WTC11 (cell line): Measurements from ENCODE around the gene PAIP2. TPM values are rescaled to one million over a fixed set of nuclear protein-coding genes. Genes with fewer than 3 reads are reported as not detected.

Experiments
- ATAC-seq: fragments of 200-7000 bp; cut with Tn5 transposase; 2 replicates; pipeline ENCODE4 v1.10.0; 2021; ENCODE audit warnings: mild to moderate bottlenecking, moderate library complexity
- CTCF ChIA-PET: fragments of 300-600 bp; sonication (Branson Sonifier 250); formaldehyde crosslinking; loops from one replicate; lab custom pipeline; 2021; ENCODE audit warnings: antibody characterized with exemption; lab: Charles Lee
- POLR2A ChIA-PET: fragments of 350-600 bp; sonication (Branson Sonifier 250); formaldehyde crosslinking; loops from one replicate; lab custom pipeline; 2021; ENCODE audit warnings: antibody characterized with exemption; lab: Charles Lee
- DNase-seq: peaks from one replicate; pipeline ENCODE4 v3.0.0; 2021; ENCODE audit warnings: low spot score
- H3K27ac Mint-ChIP-seq: 2 replicates; pipeline ENCODE4 v1.8.0; 2021; ENCODE audit warnings: mixed read lengths
- H3K27me3 Mint-ChIP-seq: 2 replicates; pipeline ENCODE4 v1.8.0; 2021; ENCODE audit warnings: low read depth, mild to moderate bottlenecking, moderate library complexity, mixed read lengths
- H3K36me3 Mint-ChIP-seq: 2 replicates; pipeline ENCODE4 v1.8.0; 2021; ENCODE audit warnings: mixed read lengths
- H3K4me1 Mint-ChIP-seq: 2 replicates; pipeline ENCODE4 v1.8.0; 2022; ENCODE audit warnings: mixed read lengths
- H3K4me3 Mint-ChIP-seq: 2 replicates; pipeline ENCODE4 v1.8.0; 2021; ENCODE audit warnings: mild to moderate bottlenecking, moderate library complexity, mixed read lengths
- H3K9me3 Mint-ChIP-seq: 2 replicates; pipeline ENCODE4 v1.8.0; 2021; ENCODE audit warnings: mixed read lengths
- CTCF ChIP-seq: fragments of 200-600 bp; IDR thresholded peaks from 2 replicates; pipeline ENCODE4 v1.8.0; 2022; ENCODE audit warnings: antibody characterized with exemption
- GTF2I ChIP-seq: fragments of 250-450 bp; sonication (Bioruptor Pico); conservative IDR thresholded peaks from 2 replicates; pipeline ENCODE4 v1.4.0; 2021; ENCODE audit warnings: mild to moderate bottlenecking
- HMGA2 ChIP-seq: fragments of 250-450 bp; sonication (Bioruptor Pico); IDR thresholded peaks from 2 replicates; pipeline ENCODE4 v1.4.0; 2021; ENCODE audit warnings: mild to moderate bottlenecking, moderate library complexity
- KAT7 ChIP-seq: sonication (generic); formaldehyde crosslinking; IDR thresholded peaks from 2 replicates; pipeline ENCODE4 v1.8.1; 2023; ENCODE audit warnings: missing genetic modification reagents, mild to moderate bottlenecking, borderline replicate concordance
- OVOL2 ChIP-seq: fragments of 250-450 bp; sonication (Bioruptor Pico); IDR thresholded peaks from 2 replicates; pipeline ENCODE4 v1.9.0; 2021; ENCODE audit warnings: mild to moderate bottlenecking, borderline replicate concordance
- ZBTB21 ChIP-seq: sonication (generic); formaldehyde crosslinking; IDR thresholded peaks from 2 replicates; pipeline ENCODE4 v1.8.1; 2023; ENCODE audit warnings: mild to moderate bottlenecking, missing genetic modification reagents, borderline replicate concordance
- ZNF317 ChIP-seq: sonication (generic); formaldehyde crosslinking; IDR thresholded peaks from 2 replicates; pipeline ENCODE4 v1.8.1; 2023; ENCODE audit warnings: low read depth, mild to moderate bottlenecking, moderate library complexity, missing genetic modification reagents, borderline replicate concordance
- total RNA-seq: library from RNA; stranded (reverse); gene quantifications from 3 replicates; pipeline ENCODE4 v1.2.3, GENCODE V29; 2021
- TF ChIP-seq, protein P1 (sequence below): sonication (generic); formaldehyde crosslinking; IDR thresholded peaks from 2 replicates; pipeline ENCODE4 v1.8.1; 2022; ENCODE audit warnings: low read depth, missing genetic modification reagents, borderline replicate concordance
- TF ChIP-seq, protein P2 (sequence below): sonication (generic); formaldehyde crosslinking; IDR thresholded peaks from 2 replicates; pipeline ENCODE4 v1.8.1; 2022; ENCODE audit warnings: low read depth, mild to moderate bottlenecking, moderate library complexity, missing genetic modification reagents, borderline replicate concordance
- TF ChIP-seq, protein P3 (sequence below): sonication (generic); formaldehyde crosslinking; IDR thresholded peaks from 2 replicates; pipeline ENCODE4 v1.8.0; 2022; ENCODE audit warnings: mild to moderate bottlenecking, missing genetic modification reagents
- TF ChIP-seq, protein P4 (sequence below): sonication (generic); formaldehyde crosslinking; IDR thresholded peaks from 2 replicates; pipeline ENCODE4 v1.8.1; 2023; ENCODE audit warnings: mild to moderate bottlenecking, missing genetic modification reagents
- TF ChIP-seq, protein P5 (sequence below): sonication (generic); formaldehyde crosslinking; IDR thresholded peaks from 2 replicates; pipeline ENCODE4 v1.8.1; 2023; ENCODE audit warnings: mild to moderate bottlenecking, missing genetic modification reagents, moderate library complexity
- TF ChIP-seq, protein P6 (sequence below): sonication (generic); formaldehyde crosslinking; conservative IDR thresholded peaks from 2 replicates; pipeline ENCODE4 v1.8.1; 2022; ENCODE audit warnings: mild to moderate bottlenecking, missing genetic modification reagents
- TF ChIP-seq, protein P7 (sequence below): sonication (generic); formaldehyde crosslinking; IDR thresholded peaks from 2 replicates; pipeline ENCODE4 v1.8.1; 2023; ENCODE audit warnings: mild to moderate bottlenecking, missing genetic modification reagents

Gene PAIP2
- total RNA-seq, 1 experiment from 2014 or later, result 126 TPM

- TF ChIP-seq HMGA2 (CRISPR knock-in tag), result no peak
- TF ChIP-seq, protein P1, sequence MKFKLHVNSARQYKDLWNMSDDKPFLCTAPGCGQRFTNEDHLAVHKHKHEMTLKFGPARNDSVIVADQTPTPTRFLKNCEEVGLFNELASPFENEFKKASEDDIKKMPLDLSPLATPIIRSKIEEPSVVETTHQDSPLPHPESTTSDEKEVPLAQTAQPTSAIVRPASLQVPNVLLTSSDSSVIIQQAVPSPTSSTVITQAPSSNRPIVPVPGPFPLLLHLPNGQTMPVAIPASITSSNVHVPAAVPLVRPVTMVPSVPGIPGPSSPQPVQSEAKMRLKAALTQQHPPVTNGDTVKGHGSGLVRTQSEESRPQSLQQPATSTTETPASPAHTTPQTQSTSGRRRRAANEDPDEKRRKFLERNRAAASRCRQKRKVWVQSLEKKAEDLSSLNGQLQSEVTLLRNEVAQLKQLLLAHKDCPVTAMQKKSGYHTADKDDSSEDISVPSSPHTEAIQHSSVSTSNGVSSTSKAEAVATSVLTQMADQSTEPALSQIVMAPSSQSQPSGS, result no peak
- TF ChIP-seq, protein P2, sequence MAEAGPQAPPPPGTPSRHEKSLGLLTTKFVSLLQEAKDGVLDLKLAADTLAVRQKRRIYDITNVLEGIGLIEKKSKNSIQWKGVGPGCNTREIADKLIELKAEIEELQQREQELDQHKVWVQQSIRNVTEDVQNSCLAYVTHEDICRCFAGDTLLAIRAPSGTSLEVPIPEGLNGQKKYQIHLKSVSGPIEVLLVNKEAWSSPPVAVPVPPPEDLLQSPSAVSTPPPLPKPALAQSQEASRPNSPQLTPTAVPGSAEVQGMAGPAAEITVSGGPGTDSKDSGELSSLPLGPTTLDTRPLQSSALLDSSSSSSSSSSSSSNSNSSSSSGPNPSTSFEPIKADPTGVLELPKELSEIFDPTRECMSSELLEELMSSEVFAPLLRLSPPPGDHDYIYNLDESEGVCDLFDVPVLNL (CRISPR knock-in tag), result no peak
- TF ChIP-seq GTF2I (CRISPR knock-in tag), result no peak
These were observed 56.3 kb downstream of the PAIP2 start (continued) for GRCh38 chr5:139397921-139398320.

DNA sequence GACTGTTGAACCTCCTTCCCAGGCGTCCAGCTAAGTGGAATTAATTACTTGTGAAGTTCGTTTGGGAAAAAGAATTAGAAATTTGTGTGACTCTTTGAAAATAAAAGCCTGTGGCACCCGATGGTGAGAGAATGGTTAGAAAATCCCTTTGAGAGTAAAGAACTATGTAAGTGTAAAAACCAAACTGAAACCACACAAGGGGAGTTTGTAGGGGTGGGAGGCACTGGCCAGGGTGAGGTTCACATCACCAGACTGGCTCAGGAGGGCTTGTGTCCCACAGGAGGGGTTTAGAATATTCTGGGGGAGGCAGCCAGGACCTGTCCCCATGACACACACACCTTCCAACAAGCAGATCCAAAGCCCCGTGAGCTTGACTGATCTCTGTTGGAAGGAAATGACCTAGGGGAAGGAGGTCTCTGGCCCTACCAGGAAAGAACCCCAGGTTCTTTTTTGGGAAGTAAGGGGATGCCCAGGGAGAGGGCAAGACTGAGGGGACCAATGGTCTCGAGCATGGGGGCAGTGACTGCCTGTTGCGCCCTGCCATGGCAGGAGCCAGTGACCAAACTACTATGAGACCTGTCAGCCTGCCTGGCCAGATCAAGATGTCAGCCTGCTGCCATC, 58.0 kb downstream of the PAIP2 start:
- ChIA-PET POLR2A (interaction anchor here (1.0 kb wide), 1 partner anchor 178 kb away, joined by 4 read pairs; no protein-coding TSS in a partner anchor), CTCF (no interaction called here)
- no peaks in the 10 kb centered on the region for H3K9me3 Mint-ChIP-seq
- H3K27ac Mint-ChIP-seq, result no peak overlapping the region
- H3K4me3 Mint-ChIP-seq, result no peak overlapping the region
- H3K36me3 Mint-ChIP-seq, result peaks cover 19% of the 10 kb centered on the region
- ATAC-seq, result no peak
- H3K4me1 Mint-ChIP-seq, result peaks cover 33% of the 10 kb centered on the region
- no peak for DNase-seq
- TF ChIP-seq, protein P3, sequence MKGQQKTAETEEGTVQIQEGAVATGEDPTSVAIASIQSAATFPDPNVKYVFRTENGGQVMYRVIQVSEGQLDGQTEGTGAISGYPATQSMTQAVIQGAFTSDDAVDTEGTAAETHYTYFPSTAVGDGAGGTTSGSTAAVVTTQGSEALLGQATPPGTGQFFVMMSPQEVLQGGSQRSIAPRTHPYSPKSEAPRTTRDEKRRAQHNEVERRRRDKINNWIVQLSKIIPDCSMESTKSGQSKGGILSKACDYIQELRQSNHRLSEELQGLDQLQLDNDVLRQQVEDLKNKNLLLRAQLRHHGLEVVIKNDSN (CRISPR knock-in tag), result no peak
- TF ChIP-seq CTCF (no peak), ZBTB21 (CRISPR knock-in tag) (no peak), GTF2I (CRISPR knock-in tag) (no peak), OVOL2 (no peak), ZNF317 (CRISPR knock-in tag) (no peak), KAT7 (CRISPR knock-in tag) (no peak)
- TF ChIP-seq, protein P4, sequence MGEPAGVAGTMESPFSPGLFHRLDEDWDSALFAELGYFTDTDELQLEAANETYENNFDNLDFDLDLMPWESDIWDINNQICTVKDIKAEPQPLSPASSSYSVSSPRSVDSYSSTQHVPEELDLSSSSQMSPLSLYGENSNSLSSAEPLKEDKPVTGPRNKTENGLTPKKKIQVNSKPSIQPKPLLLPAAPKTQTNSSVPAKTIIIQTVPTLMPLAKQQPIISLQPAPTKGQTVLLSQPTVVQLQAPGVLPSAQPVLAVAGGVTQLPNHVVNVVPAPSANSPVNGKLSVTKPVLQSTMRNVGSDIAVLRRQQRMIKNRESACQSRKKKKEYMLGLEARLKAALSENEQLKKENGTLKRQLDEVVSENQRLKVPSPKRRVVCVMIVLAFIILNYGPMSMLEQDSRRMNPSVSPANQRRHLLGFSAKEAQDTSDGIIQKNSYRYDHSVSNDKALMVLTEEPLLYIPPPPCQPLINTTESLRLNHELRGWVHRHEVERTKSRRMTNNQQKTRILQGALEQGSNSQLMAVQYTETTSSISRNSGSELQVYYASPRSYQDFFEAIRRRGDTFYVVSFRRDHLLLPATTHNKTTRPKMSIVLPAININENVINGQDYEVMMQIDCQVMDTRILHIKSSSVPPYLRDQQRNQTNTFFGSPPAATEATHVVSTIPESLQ (CRISPR knock-in tag), result no peak
- TF ChIP-seq, protein P5, sequence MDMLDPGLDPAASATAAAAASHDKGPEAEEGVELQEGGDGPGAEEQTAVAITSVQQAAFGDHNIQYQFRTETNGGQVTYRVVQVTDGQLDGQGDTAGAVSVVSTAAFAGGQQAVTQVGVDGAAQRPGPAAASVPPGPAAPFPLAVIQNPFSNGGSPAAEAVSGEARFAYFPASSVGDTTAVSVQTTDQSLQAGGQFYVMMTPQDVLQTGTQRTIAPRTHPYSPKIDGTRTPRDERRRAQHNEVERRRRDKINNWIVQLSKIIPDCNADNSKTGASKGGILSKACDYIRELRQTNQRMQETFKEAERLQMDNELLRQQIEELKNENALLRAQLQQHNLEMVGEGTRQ (CRISPR knock-in tag), result no peak
- TF ChIP-seq, protein P6, sequence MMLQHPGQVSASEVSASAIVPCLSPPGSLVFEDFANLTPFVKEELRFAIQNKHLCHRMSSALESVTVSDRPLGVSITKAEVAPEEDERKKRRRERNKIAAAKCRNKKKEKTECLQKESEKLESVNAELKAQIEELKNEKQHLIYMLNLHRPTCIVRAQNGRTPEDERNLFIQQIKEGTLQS (CRISPR knock-in tag), result no peak
- TF ChIP-seq, protein P7, sequence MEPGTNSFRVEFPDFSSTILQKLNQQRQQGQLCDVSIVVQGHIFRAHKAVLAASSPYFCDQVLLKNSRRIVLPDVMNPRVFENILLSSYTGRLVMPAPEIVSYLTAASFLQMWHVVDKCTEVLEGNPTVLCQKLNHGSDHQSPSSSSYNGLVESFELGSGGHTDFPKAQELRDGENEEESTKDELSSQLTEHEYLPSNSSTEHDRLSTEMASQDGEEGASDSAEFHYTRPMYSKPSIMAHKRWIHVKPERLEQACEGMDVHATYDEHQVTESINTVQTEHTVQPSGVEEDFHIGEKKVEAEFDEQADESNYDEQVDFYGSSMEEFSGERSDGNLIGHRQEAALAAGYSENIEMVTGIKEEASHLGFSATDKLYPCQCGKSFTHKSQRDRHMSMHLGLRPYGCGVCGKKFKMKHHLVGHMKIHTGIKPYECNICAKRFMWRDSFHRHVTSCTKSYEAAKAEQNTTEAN (CRISPR knock-in tag), result no peak
- peaks cover 14% of the 10 kb centered on the region for H3K27me3 Mint-ChIP-seq
